Glutamatergic neuron (in vitro differentiated cells): ENCODE measurements around the gene GREB1L. TPM values are rescaled to one million over a fixed set of nuclear protein-coding genes. Genes with fewer than 3 reads are reported as not detected.

Experiments used
- DNase-seq: peaks from one replicate; pipeline ENCODE4 v3.0.0; 2022
- H3K27ac Mint-ChIP-seq: one replicate; pipeline ENCODE4 v1.8.0; 2020; ENCODE audit warnings: mild to moderate bottlenecking, mixed read lengths, inconsistent platforms; ENCODE audit not compliant: unreplicated experiment
- H3K27me3 Mint-ChIP-seq: one replicate; pipeline ENCODE4 v1.8.0; 2020; ENCODE audit warnings: mild to moderate bottlenecking, moderate library complexity, mixed read lengths, inconsistent platforms; ENCODE audit not compliant: unreplicated experiment
- H3K36me3 Mint-ChIP-seq: one replicate; pipeline ENCODE4 v1.8.0; 2020; ENCODE audit warnings: mild to moderate bottlenecking, mixed read lengths, inconsistent platforms; ENCODE audit not compliant: unreplicated experiment
- H3K4me1 Mint-ChIP-seq: one replicate; pipeline ENCODE4 v1.8.0; 2020; ENCODE audit warnings: mild to moderate bottlenecking, low read depth, mixed read lengths, inconsistent platforms; ENCODE audit not compliant: unreplicated experiment
- H3K4me3 Mint-ChIP-seq: one replicate; pipeline ENCODE4 v1.8.0; 2020; ENCODE audit warnings: mild to moderate bottlenecking, mixed read lengths, inconsistent platforms; ENCODE audit not compliant: unreplicated experiment
- H3K9me3 Mint-ChIP-seq: one replicate; pipeline ENCODE4 v1.8.0; 2020; ENCODE audit warnings: mild to moderate bottlenecking, moderate library complexity, mixed read lengths, inconsistent platforms; ENCODE audit not compliant: unreplicated experiment
- CTCF ChIP-seq: fragments of 200-600 bp; sonication (generic); IDR thresholded peaks from one replicate; pipeline ENCODE4 v1.5.0; 2021; ENCODE audit not compliant: partially characterized antibody, unreplicated experiment
- total RNA-seq: library from RNA; stranded (reverse); fragmentation: NEBNext Ultra II Directional; extraction: Animal tissue kit (Norgen Biotek cat#: 25700); gene quantifications from one replicate; pipeline ENCODE4 v1.2.1, GENCODE V29; 2021; ENCODE audit not compliant: unreplicated experiment

GREB1L gene
- total RNA-seq, 1 donor from 2014 or later, result 154 TPM

- Mint-ChIP-seq H3K27me3 (no peaks in the 10 kb centered on the region), H3K4me3 (no peak overlapping the region), H3K9me3 (no peaks in the 10 kb centered on the region), H3K36me3 (peaks cover 6% of the 10 kb centered on the region), H3K27ac (no peak overlapping the region), H3K4me1 (no peaks in the 10 kb centered on the region)
- TF ChIP-seq CTCF, result no peak
- no peak for DNase-seq
Measured at GRCh38 chr18:21383031-21383430, 141.0 kb downstream of the GREB1L start.

- Mint-ChIP-seq H3K27me3 (no peaks in the 10 kb centered on the region), H3K9me3 (no peaks in the 10 kb centered on the region), H3K4me1 (no peaks in the 10 kb centered on the region), H3K36me3 (peaks cover 6% of the 10 kb centered on the region), H3K27ac (no peak overlapping the region), H3K4me3 (no peak overlapping the region)
- no peak for DNase-seq
- no peak for TF ChIP-seq CTCF
Measured at GRCh38 chr18:21386523-21387240, 144.7 kb downstream of the GREB1L start.

GRCh38 chr18:21387886-21388285 is 145.9 kb downstream of the GREB1L start:
- H3K4me1 Mint-ChIP-seq, result no peaks in the 10 kb centered on the region
- no peak overlapping the region for H3K27ac Mint-ChIP-seq
- no peak for DNase-seq
- H3K9me3 Mint-ChIP-seq, result no peaks in the 10 kb centered on the region
- peaks cover 6% of the 10 kb centered on the region for H3K36me3 Mint-ChIP-seq
- TF ChIP-seq CTCF, result no peak
- no peaks in the 10 kb centered on the region for H3K27me3 Mint-ChIP-seq
- no peak overlapping the region for H3K4me3 Mint-ChIP-seq

GRCh38 chr18:21389283-21389682 is 147.3 kb downstream of the GREB1L start:
- DNase-seq, result no peak
- no peaks in the 10 kb centered on the region for H3K4me1 Mint-ChIP-seq
- no peak overlapping the region for H3K4me3 Mint-ChIP-seq
- H3K36me3 Mint-ChIP-seq, result peaks cover 6% of the 10 kb centered on the region
- no peaks in the 10 kb centered on the region for H3K27me3 Mint-ChIP-seq
- no peak overlapping the region for H3K27ac Mint-ChIP-seq
- no peaks in the 10 kb centered on the region for H3K9me3 Mint-ChIP-seq
- TF ChIP-seq CTCF, result no peak

- H3K9me3 Mint-ChIP-seq, result no peaks in the 10 kb centered on the region
- H3K36me3 Mint-ChIP-seq, result peaks cover 6% of the 10 kb centered on the region
- no peaks in the 10 kb centered on the region for H3K4me1 Mint-ChIP-seq
- H3K4me3 Mint-ChIP-seq, result no peak overlapping the region
- DNase-seq, result no peak
- no peaks in the 10 kb centered on the region for H3K27me3 Mint-ChIP-seq
- TF ChIP-seq CTCF, result no peak
- no peak overlapping the region for H3K27ac Mint-ChIP-seq
Measured at GRCh38 chr18:21389903-21390302, 147.9 kb downstream of the GREB1L start.
